HG03342 (cell line): Measurements from ENCODE around the gene USP48.

Experiments
- ATAC-seq: cut with Tn5 transposase; IDR thresholded peaks from one replicate; pipeline ENCODE4 v1.9.1; 2021; ENCODE audit warnings: mild to moderate bottlenecking, moderate library complexity; ENCODE audit not compliant: unreplicated experiment

Gene USP48

DNA sequence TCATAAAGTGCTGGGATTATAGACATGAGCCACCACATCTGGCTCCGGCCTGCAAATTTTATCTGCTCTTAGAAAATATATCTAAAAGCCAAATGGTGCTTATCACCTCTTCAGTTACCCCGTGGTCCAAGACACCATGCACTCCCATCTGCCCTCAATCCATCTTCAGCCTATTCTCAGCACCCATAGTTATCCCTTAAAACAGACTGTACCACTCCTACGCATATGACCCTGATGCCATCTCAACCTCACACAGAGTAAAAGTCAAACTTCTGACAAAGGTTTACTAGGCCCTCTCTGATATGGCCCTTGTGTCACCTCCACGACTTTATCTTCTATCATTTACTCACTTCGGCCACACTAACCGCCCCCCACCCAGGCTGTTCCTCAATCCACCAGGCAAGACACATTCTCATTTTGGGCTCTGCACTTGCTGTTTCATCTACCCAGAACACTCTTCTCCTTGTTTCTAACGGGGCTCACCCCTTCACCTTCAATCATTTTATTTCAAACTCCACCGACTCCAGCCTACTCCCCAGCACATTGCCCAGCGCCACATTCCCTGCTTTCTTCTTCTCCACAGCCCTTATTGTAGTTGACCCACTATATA, 33.0 kb downstream of the USP48 start:
- no peak for ATAC-seq

DNA sequence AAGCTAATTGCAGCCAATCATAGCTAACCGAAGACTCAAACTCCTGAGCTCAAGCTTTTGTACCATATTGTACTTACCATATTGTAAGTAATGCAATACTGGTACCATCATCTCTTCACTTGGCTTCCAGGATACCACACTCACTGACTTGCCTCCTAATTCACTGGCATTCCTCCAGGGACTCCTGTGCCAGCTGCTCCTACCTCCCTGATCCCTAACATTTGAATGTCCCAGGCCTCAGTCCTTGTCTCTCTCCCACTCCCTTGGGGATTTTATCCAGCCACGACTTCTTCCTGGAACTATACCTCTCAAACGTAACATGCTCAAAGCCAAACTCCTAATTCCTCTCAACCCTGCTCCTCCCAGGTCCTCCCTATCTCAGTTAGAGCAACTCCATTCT, 33.8 kb downstream of the USP48 start:
- ATAC-seq, result no peak

DNA sequence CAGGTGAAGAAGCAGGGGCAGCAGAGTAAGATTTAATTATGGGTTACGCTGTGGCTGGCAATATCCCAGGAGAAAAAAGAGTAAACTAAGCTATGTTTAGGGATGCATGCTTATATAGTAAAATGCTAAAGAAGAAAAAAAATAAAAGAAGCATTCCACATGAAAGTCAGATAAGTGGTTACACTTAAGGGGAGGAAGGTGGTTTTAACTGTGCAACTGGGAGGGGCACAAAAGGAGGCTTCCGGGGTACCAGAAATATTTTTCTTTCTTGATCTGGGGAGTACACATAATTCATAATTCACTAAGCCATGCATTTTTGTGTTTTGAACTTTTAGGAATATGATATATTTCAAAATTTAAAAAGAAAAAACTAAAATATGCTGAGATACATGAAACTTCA, 39.5 kb downstream of the USP48 start:
- no peak for ATAC-seq

DNA sequence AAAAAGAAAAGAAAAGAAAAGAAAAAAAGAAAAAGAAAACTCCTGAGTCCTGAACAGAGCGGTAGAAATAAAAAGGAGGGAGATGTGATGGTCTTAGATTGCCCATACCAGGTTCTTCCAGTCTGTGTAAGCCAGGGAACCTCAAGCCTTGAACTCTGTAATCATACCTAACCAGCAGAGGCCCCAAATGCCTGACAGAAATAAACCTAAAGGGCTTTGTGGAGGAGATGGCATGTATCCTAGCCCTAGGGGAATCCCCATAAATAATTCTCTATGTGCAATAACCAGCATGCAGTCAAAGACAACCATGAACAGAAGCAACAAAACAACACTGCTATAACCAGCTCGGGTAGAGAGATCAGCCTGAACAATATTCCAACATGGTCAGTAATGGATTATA, 40.4 kb downstream of the USP48 start:
- ATAC-seq, result no peak

DNA sequence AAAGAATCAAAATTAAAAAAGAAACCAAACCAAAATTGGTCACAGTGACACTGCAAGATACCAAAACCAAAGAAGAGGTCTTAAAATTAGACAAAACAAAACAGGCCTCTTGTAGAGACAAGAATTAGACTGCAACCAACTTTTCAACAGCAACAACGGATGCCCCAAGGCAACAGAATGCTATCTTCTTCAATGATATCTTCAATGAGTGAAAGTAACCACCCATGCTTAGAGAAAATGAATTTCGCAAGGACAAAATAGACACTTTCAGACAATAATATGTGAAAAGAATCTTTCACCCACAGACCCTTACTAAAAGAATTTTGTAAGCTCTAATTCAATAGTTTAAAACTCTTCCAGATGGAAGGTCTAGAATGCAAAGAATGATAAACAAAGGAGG, 41.7 kb downstream of the USP48 start:
- no peak for ATAC-seq

DNA sequence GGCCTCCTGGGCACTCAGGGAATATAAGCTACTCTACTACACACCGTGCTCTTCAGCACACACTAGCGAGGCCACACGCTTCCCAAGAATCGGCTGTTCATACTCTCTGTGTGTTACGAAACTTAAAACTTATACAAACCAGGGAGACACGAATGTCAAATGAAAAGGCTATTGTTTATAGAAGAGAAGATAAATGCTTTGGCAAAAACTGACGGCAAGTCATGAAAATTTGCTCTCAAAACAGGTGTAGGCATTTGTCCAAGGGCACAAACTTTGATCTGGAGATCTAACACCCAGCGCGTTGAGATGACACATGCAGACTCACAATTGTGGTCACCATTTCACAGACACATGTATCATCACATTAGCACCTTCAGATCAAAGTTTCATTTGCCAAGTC, 46.1 kb downstream of the USP48 start:
- no peak for ATAC-seq

DNA sequence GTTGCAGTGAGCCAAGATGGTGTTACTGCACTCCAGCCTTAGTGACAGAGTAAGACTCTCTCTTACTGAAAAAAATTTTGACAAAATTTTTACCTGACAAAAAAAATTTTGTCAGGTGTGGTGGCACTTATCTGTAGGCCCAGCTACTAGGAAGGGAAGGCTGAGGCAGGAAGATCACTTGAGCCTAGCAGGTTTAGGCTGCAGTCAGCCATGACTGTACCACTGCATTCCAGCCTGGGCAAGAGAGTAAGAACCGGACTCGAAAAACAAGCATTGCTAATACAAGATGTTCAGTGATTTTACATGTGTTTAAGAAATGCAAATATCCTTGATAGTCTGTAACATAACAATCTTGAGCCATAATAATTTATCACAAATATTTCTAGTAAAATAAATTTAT, 46.9 kb downstream of the USP48 start:
- no peak for ATAC-seq

DNA sequence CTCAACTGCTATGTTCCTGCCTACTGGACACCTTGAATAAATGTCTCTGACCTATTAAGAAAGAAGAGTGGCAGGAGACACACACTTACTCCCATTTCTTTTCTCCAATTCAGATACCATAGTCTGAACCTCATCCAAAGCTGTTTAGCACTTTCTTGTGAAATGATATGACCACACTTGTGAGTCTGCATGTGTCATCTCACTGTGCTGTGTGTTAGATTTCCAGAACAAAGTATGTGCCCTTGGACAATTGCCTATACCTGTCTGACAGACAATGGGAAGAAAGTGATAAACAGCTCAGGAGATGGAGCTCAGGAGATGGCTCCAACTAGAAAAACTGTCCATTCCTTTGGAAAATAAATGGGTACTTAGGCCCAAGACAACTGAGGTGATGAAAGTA, 48.4 kb downstream of the USP48 start:
- no peak for ATAC-seq

DNA sequence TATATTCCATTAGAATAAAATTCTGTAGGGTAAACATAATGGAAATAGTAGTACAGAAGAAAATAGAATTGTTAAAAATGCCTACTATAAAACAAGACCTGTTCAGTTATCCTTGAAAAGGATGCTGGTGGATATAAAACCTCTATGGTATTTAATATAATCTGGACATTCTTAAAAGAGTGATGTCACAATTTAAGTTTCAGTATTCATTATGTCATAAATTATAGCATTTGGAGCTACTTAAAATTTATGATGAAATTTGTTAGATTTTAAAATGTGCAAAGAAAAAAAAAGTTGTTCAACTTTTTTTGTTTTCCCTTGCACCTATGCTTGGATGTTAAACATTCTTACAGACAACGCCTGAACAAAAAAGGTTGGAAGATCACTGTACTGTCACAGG, 50.3 kb downstream of the USP48 start:
- no peak for ATAC-seq

DNA sequence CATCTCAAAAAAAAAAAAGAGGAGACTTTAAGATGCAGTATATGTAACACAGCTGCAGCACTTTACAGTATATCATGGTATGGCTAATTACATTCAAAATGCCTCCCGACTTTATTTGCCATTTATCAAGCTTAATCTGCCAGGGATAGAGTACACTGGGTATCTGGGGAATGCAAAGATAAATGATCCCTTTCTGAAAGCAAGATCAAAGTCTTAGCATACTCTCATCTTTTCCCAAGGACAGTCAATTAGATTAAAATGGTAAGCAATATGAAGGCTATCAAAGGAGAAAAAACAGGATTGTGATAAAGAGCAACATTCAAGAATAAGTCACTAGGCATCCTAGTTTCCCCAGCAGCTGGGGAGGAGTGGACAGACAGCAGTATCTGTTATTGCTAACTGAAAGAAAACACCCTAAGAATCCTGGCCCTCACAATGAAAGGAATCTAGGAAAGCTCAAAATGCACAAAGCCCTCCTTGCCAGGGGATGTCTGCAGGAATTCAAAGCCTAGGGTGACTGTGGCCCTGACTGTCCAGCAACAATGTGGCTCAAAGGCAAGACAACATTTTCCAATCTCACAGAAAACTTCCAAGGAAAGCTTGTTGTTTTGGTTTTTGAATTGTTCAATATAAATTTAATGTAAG, 57.1 kb downstream of the USP48 start:
- no peak for ATAC-seq

DNA sequence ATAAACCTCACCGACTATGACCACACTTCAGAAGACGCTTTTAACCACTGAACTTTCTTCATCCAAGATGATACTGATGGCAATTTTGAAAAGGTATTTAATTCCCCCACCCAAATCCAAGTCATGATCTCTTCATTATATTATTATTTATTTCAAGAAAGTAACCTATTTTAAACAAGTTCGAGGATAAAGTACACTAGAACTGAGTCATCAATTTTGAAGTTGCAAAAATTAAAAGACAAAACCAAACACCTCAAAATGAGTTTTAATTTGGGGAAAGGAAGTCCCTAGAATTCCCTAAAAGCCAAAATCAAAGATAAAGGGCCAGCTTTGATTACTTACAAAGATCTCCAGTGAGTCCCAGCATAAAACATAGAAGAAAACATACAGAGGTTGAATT, 58.4 kb downstream of the USP48 start:
- ATAC-seq, result no peak

DNA sequence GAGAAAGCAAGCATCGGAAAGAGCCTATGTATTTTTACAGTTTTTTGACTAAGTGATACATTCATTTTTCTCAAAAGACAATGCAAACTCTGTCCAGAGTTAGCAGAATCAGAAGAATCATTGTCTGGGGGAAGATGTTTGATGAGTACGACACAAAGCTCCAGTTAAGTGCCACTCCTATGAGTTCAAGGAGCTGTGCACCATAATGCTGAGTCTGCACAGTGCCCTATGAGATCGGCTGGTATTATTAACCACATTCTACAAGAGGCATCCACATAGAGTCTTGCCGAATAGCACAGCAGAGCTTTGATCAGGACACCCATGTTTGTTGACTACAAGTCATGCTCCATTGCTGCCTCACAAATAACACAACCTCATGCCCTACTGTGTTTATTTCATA, 58.9 kb downstream of the USP48 start:
- ATAC-seq, result no peak

DNA sequence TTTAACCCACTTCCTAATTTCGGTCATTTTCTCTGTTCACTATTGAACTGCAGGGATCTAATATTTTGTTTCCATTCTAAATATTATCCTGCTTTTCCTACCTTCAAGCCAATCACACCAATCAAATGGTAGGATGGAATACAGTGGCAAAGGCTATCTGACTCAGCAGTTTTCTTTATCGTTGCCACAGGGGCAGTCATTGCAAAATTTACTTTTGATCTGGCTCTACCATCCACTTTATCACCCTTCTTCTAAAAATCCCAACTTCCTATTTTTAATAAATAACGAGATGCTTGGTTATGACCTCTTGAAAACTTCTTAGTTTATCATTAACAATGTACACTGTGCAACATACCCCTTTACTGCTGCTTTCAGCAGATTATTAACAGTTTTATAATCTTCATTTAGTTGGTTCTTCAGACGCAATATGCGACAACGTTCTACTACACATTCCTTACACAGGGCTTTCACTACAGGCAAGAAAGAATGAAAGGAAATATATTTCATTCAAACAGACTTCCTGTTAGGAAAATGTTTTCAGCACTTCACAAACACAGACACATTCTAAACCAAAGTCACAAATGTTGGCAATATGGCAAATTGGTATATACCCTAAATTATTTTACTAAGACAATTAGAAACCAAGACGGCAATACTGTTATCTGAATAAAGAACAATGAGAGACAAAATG, 61.5 kb downstream of the USP48 start:
- ATAC-seq, result no peak

DNA sequence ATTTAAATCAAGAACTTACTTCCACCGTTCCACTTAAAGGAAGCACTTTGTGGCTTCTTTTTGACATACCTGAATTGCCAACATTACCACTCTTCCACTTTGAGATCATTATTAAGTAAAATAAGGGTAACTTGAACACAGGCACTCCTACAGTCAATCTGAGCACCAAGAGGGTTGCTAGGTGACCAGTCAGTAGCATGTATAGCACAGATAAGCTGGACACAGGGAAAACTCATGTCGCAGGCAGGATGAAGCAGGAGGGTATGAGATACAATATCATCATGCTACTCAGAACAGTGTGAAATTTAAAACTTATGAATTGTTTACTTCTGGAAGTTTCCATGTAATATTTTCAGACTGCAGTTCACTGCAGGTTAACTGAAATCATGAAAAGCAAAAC, 66.8 kb downstream of the USP48 start:
- ATAC-seq, result no peak

DNA sequence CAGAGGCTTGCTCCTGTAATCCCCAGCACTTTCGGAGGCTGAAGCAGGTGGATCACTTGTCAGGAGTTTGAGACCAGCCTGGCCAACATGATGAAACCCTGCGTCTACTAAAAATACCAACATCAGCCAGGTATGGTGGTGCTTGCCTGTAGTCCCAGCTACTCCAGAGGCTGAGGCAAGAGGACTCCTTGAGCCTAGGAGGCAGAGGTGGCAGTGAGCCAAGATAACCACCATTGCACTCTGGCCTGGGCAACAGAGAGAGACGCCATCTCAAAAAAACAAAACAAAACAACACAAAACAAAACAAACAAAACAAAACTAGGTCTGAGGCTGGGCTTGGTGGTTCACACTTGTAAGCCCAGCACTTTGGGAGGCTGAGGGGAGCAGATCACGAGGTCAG, 75.1 kb downstream of the USP48 start:
- ATAC-seq, result no peak

DNA sequence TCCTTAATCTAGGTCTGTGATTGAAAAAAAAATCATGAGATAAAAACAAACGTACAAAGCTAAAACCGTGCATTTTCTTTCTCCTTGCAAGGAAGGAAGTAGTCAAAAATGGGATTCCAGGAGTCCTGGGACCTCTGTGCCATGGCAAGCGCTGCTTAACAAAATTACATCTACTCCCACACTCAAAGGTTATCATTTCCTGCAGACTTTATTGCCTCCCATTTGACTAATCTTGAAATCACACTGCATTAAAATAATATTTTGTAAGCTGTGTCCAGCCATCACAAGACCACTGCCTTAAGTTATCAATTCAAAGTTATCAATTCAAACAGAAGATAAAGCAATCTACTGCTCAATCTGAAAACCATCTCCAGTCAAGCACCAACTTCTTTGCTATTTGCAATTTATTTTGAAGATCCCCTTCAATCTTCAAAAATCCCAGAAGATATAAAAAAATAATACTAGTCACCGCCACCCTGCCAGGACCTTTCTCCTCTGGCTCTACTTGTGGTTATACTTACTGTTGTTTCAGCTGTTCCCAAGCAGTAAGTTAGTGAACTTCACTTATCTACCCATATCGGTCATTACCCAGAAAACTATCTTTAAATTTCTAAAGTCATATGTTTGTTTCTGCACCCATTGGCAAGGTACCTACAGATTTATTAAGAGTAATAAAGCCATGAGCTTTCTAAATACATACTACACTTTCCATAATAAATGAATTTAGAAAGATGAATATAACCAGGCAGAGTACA, 75.7 kb downstream of the USP48 start:
- no peak for ATAC-seq

DNA sequence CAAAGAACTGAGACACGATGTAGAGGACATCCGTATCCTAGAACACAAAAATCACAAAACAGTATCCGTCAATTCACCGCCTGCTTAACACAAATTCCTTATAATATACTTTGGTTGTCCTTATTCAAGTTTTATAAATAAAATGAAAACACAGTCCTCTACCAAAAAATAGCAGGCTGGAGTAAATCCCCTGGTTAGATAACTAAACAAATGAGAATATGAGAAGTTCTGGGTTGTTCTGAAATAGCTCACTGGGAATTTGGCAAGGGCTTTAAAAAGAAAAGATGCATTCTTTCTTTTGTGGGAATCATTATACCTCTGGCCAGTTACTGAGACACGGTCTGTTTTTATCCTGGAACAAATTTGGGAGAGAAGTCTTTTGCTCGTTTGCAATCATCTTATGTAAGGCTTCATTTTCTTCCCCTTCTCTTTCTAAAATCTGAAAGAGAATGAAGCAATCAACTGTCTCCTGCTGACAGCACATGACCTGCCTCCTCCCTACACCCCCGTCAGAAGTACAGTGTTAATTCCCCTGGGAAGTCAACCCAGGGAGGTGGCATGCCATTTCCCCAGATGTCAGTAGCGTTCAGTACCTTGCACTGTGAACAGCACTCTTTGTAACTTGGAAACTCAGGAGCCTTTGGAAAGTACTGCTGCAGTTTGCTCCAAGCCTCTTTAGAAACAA, 76.7 kb downstream of the USP48 start:
- ATAC-seq, result no peak

DNA sequence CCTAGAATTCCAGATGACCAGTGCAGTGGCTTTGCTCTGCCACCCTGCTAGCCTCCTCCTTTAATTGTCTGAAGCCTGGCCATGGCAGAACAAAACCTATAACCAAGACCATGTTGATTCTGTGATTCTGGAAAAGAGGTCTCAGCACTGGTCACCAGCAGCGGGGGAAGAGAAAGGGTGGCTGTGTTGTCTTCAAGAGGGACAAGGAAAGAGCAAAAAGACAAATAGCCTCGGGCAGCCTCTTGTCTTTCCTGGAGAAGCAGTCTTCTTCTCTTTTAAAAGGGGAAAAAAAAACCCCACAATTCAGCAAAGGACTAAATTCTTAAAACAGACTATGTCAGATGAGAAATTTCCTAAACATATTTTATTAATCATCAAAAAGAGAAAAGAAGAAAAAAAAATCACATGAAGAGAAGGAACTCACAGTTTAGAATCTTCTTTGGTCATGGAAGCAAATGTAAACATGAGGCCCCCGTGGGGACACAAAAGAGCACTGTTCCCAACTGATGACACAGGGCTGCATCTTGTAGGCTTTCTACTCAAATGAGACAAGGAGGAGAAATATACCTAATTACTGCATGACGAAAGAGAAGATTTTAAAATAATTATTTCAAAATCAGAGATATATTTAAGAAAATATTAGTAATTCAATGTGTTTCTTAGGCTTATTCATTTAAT, 77.5 kb downstream of the USP48 start:
- ATAC-seq, result no peak

DNA sequence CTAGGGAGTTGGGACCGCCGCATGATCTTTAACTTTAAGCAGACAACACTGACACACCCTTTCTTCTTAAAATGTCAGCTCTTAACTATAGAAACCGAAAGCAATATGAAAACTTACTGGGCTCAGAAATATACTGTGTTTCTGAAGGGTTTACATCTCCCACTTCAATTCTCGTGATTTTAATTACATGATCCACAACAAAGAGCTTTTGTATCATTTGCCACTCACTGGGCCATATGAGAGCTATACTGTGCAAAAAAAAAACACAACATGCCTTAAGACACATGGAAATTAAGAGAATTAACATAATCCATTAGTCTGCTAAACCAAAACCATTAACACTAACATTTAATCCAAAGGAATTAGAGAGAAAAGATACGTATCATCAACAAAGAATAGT, 78.8 kb downstream of the USP48 start:
- ATAC-seq, result no peak

DNA sequence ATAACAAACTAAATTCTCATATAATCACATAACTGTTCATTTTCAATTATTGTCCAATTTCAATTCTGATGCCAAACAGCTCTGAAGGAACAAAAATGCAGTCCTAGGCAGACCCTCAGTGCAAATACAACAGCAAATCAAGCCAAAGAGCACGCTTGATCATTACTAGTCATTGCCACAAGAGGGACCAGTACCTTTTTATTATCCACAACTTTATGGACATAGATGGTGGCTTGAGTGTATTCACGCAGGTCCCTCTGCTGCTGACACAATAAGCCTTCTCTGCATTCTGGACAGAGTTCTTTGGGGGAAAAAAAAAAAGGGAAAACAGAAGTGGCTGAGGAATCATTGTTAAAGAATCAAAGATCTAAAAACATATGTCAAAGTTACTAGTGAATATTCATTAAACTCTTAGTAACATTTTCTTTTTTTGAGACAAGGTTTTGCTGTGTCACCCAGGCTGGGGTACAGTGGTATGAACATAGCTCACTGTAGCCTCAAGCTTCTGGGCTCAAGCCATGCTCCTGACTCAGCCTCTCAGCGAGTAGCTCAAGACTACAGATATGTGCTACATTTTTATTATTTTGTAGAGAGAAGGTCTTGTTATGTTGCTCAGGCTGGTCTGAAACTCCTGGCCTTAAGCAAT, 79.5 kb downstream of the USP48 start:
- no peak for ATAC-seq
